Measurements from ENCODE around the gene SLFN5.

DNA sequence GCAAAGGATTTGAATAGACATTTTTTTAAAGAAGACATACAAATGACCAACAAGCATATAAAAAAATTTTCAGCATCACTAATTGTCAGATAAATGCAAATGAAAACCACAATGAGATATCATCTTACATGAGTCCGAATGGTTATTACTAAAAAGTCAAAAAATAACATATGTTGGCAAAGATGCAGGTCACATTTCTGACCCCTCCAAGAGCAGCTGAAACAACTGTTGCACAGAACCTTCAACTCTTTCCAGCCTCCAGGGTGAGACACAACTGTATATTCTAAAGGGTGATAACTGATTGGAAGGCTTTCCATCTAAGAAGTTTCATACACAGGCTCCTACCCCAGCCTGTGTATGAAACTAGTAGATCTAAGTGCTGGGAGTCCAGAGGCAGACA, 51.9 kb downstream of the SLFN5 start:
- TF ChIP-seq, protein P1, sequence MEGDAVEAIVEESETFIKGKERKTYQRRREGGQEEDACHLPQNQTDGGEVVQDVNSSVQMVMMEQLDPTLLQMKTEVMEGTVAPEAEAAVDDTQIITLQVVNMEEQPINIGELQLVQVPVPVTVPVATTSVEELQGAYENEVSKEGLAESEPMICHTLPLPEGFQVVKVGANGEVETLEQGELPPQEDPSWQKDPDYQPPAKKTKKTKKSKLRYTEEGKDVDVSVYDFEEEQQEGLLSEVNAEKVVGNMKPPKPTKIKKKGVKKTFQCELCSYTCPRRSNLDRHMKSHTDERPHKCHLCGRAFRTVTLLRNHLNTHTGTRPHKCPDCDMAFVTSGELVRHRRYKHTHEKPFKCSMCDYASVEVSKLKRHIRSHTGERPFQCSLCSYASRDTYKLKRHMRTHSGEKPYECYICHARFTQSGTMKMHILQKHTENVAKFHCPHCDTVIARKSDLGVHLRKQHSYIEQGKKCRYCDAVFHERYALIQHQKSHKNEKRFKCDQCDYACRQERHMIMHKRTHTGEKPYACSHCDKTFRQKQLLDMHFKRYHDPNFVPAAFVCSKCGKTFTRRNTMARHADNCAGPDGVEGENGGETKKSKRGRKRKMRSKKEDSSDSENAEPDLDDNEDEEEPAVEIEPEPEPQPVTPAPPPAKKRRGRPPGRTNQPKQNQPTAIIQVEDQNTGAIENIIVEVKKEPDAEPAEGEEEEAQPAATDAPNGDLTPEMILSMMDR (IDR thresholded peaks at IDR 0.05) = no peak
- TF ChIP-seq EP300 (IDR thresholded peaks at IDR 0.05) = no peak
